HG03521 (cell line): ENCODE results near the gene GZMM.

ENCODE experiments used
- ATAC-seq: cut with Tn5 transposase; IDR thresholded peaks from one replicate; pipeline ENCODE4 v1.9.1; 2021; ENCODE audit warnings: mild to moderate bottlenecking, moderate library complexity; ENCODE audit not compliant: unreplicated experiment

Gene GZMM

DNA sequence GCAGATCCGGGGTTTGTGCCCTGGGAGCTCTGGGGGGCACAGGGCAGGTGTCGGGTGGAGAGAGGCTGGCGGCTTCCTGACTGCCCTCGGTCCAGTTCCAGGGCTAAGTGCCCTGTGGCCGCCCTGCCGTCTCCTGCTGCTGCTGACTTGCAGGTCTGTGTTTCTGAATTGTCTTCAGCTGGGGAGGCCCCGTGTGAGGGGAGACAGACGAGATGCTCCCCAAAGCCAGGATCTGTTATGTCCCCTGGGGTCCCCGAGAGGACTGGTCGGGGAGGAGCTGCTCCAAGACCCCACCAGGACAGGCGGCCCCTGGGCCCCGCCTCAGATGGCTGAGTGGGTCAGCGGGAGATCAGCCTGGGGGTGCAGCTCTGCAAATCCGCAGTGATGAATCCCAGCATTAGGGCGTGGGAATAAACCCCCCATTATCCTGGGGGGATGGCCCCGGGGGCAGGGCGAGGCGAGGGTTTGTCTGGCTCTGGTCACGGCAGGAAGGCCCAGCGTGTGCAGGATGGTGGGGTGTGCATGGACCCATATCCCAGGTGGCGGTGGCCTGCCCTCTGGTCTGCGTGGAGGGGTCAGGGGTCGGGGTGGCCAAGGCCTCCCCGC is 50.5 kb downstream of the GZMM start:
- ATAC-seq: no peak

DNA sequence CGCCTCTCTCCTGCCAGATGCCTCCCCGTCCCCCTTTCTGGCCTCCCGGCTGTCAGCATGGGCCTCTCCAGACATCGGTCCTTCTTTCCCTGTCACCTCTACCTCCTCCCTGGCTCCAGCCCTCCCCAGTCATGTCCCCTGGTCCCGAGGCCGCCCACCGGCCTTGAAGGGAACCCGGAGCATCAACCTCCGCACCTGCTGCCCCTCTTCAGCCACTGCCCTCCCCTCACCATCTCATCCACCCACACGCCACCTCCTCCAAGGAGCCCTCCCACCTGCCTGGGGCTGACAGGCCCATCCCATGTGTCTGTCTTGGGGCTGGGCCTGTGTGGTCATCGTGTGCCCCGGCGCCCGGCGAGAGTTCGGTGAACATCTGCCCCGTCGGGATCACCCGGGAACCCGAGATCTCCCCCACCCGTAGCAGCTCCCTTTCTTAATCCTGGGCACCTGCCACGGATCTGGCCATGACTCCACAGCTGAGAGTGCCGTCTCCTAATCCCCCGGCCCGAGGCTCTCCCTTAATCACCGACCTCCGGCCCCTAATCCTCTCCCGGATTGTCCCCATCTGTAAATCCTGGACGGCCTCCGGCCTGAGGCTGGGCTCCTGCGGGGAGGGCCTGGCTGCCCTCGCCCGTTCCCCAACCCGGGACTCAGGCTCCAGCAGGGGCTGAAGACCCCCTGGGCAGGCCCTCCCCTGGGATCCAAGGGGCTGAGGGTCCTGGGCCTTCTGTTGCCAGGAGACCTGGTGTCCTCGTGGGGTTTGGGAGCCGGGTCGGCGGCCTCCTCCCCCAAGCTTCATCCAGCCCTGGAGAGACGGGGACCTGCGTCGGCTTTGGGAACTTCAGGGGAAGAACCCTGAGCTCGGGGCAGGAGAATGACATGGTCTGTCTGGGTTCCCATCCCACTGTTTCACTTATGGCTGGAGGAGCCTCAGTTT is 51.7 kb downstream of the GZMM start:
- ATAC-seq: no peak

DNA sequence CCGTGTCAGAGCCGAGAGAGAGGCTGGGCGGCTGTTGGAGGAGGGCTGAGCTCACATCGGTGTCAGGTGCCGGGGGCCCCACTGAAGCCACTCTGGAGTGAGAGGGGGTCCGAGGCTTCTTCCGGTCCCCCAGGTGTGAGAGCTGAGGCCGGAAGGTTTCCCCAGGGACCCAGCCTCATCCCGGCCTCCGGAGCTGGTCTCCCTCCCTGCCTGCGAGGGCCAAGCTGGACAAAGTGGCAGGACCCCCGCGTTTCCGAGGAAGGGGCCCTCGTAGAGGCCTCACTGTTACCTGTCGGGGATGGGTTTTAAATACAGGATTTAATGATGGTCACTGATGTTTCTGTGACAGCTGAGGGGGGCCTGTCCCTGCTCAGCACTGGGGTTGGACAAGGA is 52.4 kb downstream of the GZMM start:
- no peak for ATAC-seq

DNA sequence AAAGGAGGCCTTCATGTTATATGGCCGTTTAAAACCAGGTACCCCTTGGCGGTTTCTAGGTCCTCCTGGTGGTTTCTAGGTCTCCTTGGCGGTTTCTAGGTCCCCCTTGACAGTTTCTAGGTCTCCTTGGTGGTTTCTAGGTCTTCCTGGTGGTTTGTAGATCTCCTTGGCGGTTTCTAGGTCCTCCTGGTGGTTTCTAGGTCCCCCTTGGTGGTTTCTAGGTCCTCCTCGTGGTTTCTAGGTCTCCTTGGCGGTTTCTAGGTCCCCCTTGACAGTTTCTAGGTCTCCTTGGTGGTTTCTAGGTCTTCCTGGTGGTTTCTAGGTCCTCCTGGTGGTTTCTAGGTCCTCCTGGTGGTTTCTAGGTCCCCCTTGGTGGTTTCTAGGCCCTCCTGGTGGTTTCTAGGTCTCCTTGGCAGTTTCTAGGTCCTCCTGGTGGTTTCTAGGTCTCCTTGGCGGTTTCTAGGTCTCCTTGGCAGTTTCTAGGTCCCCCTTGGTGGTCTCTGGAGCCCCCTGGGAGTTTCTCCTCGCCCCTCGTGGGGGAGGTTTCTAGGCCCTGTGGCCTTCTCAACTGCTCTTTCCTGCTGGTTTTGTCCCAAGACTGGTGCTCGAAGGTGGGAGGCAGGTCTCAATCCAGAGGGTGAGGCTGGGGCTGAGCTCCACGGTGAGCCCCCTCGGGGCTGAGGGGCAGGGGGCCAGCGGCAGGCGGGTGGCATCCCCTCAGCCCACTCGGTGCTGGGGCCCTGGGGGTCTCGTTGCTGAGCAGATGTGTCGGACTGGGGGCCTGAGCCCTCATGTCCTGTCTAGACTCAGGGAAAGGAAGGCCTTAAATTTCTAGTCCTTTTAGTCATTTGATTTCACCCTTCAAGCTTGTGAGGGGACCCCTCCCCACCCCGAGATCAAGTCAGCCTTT is 53.8 kb downstream of the GZMM start:
- no peak for ATAC-seq
